OCI-LY3 (cell line): ENCODE data around the gene TYW5.

ENCODE experiments used
- H2AFZ ChIP-seq: fragments of 200-600, 300-600 bp; shearing (Covaris generic); 2 replicates; pipeline ENCODE4 v1.6.0; 2014; ENCODE audit warnings: antibody characterized with exemption, low read depth, low read length
- H3K27ac ChIP-seq: fragments of 200-600, 300-600 bp; sonication (generic); 2 replicates; pipeline ENCODE4 v1.5.1; 2014; ENCODE audit warnings: mild to moderate bottlenecking, low read length, moderate library complexity, mixed read lengths
- H3K27me3 ChIP-seq: fragments of 200-600, 300-600 bp; sonication (generic); 2 replicates; pipeline ENCODE4 v1.6.1; 2014; ENCODE audit warnings: low read depth, low read length, mixed read lengths
- H3K36me3 ChIP-seq: fragments of 200-600, 300-600 bp; sonication (generic); replicated peaks from 2 replicates; pipeline ENCODE3; 2014; ENCODE audit warnings: low read depth, low read length, mixed read lengths
- H3K4me1 ChIP-seq: fragments of 300-600, 200-600 bp; sonication (generic); 2 replicates; pipeline ENCODE4 v1.6.1; 2014; ENCODE audit warnings: low read length, mixed read lengths
- H3K4me2 ChIP-seq: fragments of 200-600, 300-600 bp; sonication (generic); 2 replicates; pipeline ENCODE4 v1.6.1; 2014; ENCODE audit warnings: low read length, mixed read lengths
- H3K4me3 ChIP-seq: fragments of 300-600, 200-600 bp; sonication (generic); 2 replicates; pipeline ENCODE4 v1.5.1; 2014; ENCODE audit warnings: antibody characterized with exemption, mild to moderate bottlenecking, low read length, moderate library complexity
- H3K79me2 ChIP-seq: fragments of 300-600, 200-600 bp; shearing (Covaris generic); 2 replicates; pipeline ENCODE4 v1.6.1; 2014; ENCODE audit warnings: mild to moderate bottlenecking, low read length, mixed read lengths
- H3K9ac ChIP-seq: fragments of 300-600, 200-600 bp; shearing (Covaris generic); 2 replicates; pipeline ENCODE4 v1.6.0; 2014; ENCODE audit warnings: mild to moderate bottlenecking, low read length, moderate library complexity
- H3K9me3 ChIP-seq: fragments of 200-600, 300-600 bp; shearing (Covaris generic); 2 replicates; pipeline ENCODE4 v1.6.1; 2014; ENCODE audit warnings: low read length, mixed read lengths; ENCODE audit not compliant: insufficient read depth
- H4K20me1 ChIP-seq: fragments of 200-600, 300-600 bp; sonication (generic); 2 replicates; pipeline ENCODE4 v1.6.1; 2016; ENCODE audit warnings: low read length, mixed read lengths; ENCODE audit not compliant: insufficient read depth
- EZH2phosphoT487 ChIP-seq: fragments of 200-600 bp; shearing (Covaris generic); IDR thresholded peaks from 2 replicates; pipeline ENCODE4 v1.6.1; 2018; ENCODE audit warnings: antibody characterized with exemption, mixed run types, low read depth
- TF ChIP-seq, protein P1 (sequence below): fragments of 200-600, 300-600 bp; sonication (generic); IDR thresholded peaks from 2 replicates; pipeline ENCODE4 v1.5.1; 2014; ENCODE audit warnings: antibody characterized with exemption, low read length, low read depth

TYW5 gene

DNA sequence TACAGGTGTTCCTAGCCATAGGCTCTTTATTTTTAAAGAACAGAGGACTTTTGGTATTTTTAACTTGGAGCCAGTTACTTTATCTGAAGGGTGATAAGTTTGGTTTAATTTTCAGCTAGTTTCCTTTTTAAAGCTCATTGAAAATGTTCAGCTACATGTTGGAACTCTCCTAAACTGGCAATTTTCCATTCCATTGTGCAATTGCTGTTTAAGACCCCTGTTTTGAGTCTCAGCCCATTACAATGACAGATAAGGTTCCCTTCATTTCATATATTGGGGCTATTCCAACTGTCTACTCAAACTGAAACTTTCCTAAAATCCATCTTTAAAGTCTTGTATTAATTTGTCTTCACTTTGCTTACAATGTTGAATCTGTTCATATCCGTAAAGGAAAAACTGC is 11.7 kb upstream of the TYW5 start:
- no peaks in the 10 kb centered on the region for H3K9me3 ChIP-seq
- peaks cover 31% of the 10 kb centered on the region for H3K36me3 ChIP-seq
- no peaks in the 10 kb centered on the region for H4K20me1 ChIP-seq
- no peaks in the 10 kb centered on the region for H3K27me3 ChIP-seq
- H3K79me2 ChIP-seq: no peaks in the 10 kb centered on the region
- H3K4me1 ChIP-seq: no peaks in the 10 kb centered on the region
- H3K4me3 ChIP-seq: no peak overlapping the region
- H3K27ac ChIP-seq: no peak overlapping the region
- no peak overlapping the region for H3K4me2 ChIP-seq
- no peak overlapping the region for H2AFZ ChIP-seq
- no peak overlapping the region for H3K9ac ChIP-seq
- no peak for TF ChIP-seq EZH2phosphoT487
- TF ChIP-seq, protein P1, sequence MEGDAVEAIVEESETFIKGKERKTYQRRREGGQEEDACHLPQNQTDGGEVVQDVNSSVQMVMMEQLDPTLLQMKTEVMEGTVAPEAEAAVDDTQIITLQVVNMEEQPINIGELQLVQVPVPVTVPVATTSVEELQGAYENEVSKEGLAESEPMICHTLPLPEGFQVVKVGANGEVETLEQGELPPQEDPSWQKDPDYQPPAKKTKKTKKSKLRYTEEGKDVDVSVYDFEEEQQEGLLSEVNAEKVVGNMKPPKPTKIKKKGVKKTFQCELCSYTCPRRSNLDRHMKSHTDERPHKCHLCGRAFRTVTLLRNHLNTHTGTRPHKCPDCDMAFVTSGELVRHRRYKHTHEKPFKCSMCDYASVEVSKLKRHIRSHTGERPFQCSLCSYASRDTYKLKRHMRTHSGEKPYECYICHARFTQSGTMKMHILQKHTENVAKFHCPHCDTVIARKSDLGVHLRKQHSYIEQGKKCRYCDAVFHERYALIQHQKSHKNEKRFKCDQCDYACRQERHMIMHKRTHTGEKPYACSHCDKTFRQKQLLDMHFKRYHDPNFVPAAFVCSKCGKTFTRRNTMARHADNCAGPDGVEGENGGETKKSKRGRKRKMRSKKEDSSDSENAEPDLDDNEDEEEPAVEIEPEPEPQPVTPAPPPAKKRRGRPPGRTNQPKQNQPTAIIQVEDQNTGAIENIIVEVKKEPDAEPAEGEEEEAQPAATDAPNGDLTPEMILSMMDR: no peak

DNA sequence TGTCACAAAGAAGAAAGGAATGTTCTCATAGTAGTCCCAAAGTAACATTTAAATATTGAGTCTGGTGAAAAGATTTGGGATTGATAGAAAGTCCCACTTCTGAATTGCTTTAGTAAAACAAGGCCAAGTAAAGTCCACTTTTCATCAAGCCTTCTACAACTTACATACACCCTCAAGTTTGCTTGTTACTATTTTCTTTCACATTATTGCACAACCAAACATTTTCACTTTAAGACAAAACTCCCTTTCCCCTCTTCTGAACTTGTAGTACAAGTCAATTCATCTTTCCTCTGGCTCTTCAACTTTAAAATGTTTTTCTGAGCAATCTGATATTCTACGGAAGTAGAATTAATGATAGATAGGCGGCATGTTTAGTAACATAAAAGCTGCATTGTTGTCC is 11.1 kb upstream of the TYW5 start:
- no peak for TF ChIP-seq EZH2phosphoT487
- TF ChIP-seq, protein P1: no peak
- Histone ChIP-seq H3K9ac (no peak overlapping the region), H3K4me1 (no peaks in the 10 kb centered on the region), H4K20me1 (no peaks in the 10 kb centered on the region), H3K79me2 (no peaks in the 10 kb centered on the region), H3K27me3 (no peaks in the 10 kb centered on the region), H3K27ac (no peak overlapping the region), H3K9me3 (no peaks in the 10 kb centered on the region), H3K4me2 (no peak overlapping the region), H3K4me3 (no peak overlapping the region), H3K36me3 (peaks cover 31% of the 10 kb centered on the region), H2AFZ (no peak overlapping the region)

DNA sequence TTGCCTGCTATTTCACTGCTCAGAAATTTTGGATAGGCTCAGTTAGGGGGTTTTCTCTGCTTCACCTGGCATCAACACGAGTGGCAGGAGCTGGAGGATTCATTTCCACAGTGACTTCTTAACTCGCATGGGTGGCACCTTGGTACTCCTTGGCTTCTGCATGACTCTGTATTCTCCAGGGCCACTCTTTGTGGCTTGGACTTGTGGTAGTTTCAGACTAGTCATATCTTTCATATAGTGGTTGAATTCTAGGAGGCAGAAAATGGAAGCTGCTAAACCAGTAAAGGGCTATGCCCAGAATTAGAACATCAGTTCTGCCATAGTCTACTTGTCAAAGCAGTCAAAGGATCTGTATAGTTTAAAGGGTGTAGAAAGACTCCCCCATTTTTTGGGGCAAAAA is 6.9 kb upstream of the TYW5 start:
- Histone ChIP-seq H3K79me2 (peaks cover 15% of the 10 kb centered on the region), H3K4me3 (no peak overlapping the region), H2AFZ (no peak overlapping the region), H3K4me1 (no peaks in the 10 kb centered on the region), H3K4me2 (no peak overlapping the region), H3K9ac (no peak overlapping the region), H3K27ac (no peak overlapping the region), H4K20me1 (no peaks in the 10 kb centered on the region), H3K9me3 (no peaks in the 10 kb centered on the region), H3K36me3 (peaks cover 54% of the 10 kb centered on the region), H3K27me3 (no peaks in the 10 kb centered on the region)
- TF ChIP-seq, protein P1: no peak
- no peak for TF ChIP-seq EZH2phosphoT487

DNA sequence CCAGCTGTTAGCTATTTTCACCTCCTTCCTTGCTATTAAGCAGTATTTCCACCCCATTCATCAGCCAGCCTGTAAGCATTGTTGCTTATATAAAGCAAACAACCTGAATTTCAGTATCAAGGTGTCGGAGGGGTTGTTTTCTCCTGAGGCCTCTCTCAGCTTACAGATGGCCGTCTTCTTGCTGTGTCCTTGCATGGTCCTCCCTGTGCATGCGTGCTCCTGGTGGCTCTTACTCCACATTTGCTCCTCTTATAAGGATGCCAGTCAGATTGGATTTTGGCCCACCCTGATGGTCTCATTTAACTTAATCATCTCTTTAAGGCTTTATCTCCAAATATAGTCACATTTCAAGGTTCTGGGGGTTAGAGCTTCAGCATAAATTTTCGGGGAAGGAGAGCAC is 2.7 kb upstream of the TYW5 start:
- Histone ChIP-seq H3K79me2 (peaks cover 57% of the 10 kb centered on the region), H3K4me1 (peaks cover 18% of the 10 kb centered on the region), H3K4me2 (no peak overlapping the region), H3K27ac (no peak overlapping the region), H3K27me3 (no peaks in the 10 kb centered on the region), H3K36me3 (peaks cover 30% of the 10 kb centered on the region), H3K4me3 (no peak overlapping the region), H2AFZ (no peak overlapping the region), H3K9ac (no peak overlapping the region), H4K20me1 (no peaks in the 10 kb centered on the region), H3K9me3 (no peaks in the 10 kb centered on the region)
- TF ChIP-seq, protein P1: no peak
- no peak for TF ChIP-seq EZH2phosphoT487
